Osteoblast (primary cell): Measurements from ENCODE around the gene ENOX2. TPM values are rescaled to one million over a fixed set of nuclear protein-coding genes. Genes with fewer than 3 reads are reported as not detected.

ENCODE experiments used
- DNase-seq: peaks from one replicate; pipeline ENCODE4 v3.0.0; 2011; ENCODE audit warnings: low spot score, mixed read lengths; ENCODE audit not compliant: insufficient read length; ENCODE audit errors: missing footprints
- H2AFZ ChIP-seq: 2 replicates; pipeline ENCODE4 v1.6.0; 2011; ENCODE audit warnings: mild to moderate bottlenecking, low read length
- H3K27ac ChIP-seq: 2 replicates; pipeline ENCODE4 v1.5.1; 2011; ENCODE audit warnings: mild to moderate bottlenecking, low read depth, low read length, moderate library complexity
- H3K27me3 ChIP-seq: 2 replicates; pipeline ENCODE4 v1.6.0; 2012; ENCODE audit warnings: mild to moderate bottlenecking, control low read depth, inconsistent platforms, low read length, moderate library complexity; ENCODE audit not compliant: insufficient read depth
- H3K36me3 ChIP-seq: 2 replicates; pipeline ENCODE4 v1.5.1; 2011; ENCODE audit warnings: mild to moderate bottlenecking, low read length, control low read depth, moderate library complexity; ENCODE audit not compliant: insufficient read depth
- H3K4me1 ChIP-seq: 2 replicates; pipeline ENCODE4 v1.5.1; 2011; ENCODE audit warnings: mild to moderate bottlenecking, low read length, control low read depth, moderate library complexity; ENCODE audit not compliant: insufficient read depth
- H3K4me2 ChIP-seq: 2 replicates; pipeline ENCODE4 v1.6.0; 2011; ENCODE audit warnings: mild to moderate bottlenecking, low read length; ENCODE audit not compliant: insufficient read depth
- H3K4me3 ChIP-seq: fragments of 200-600 bp; sonication (generic); 3 replicates; pipeline ENCODE4 v1.5.1; 2012; ENCODE audit warnings: mild to moderate bottlenecking, low read length, inconsistent platforms; ENCODE audit not compliant: insufficient read depth
- H3K79me2 ChIP-seq: 2 replicates; pipeline ENCODE4 v1.6.0; 2012; ENCODE audit warnings: mild to moderate bottlenecking, low read length, control low read depth, inconsistent platforms; ENCODE audit not compliant: insufficient read depth
- H3K9me3 ChIP-seq: 2 replicates; pipeline ENCODE4 v1.5.1; 2011; ENCODE audit warnings: low read depth, low read length, control low read depth
- H4K20me1 ChIP-seq: 2 replicates; pipeline ENCODE4 v1.6.0; 2012; ENCODE audit warnings: mild to moderate bottlenecking, low read length, control low read depth; ENCODE audit not compliant: insufficient read depth
- total RNA-seq: library from RNA; depleted of rRNA; stranded (reverse); fragments of >200 nt; gene quantifications from 2 replicates; pipeline ENCODE4 v1.2.3, GENCODE V29; 2012
- TF ChIP-seq, protein P1 (sequence below): IDR thresholded peaks from 2 replicates; pipeline ENCODE4 v1.5.1; 2011; ENCODE audit warnings: mild to moderate bottlenecking, low read depth, low read length, moderate library complexity; ENCODE audit errors: extremely low read depth

ENOX2 gene
- total RNA-seq, 1 donor, result 8.0 TPM

DNA sequence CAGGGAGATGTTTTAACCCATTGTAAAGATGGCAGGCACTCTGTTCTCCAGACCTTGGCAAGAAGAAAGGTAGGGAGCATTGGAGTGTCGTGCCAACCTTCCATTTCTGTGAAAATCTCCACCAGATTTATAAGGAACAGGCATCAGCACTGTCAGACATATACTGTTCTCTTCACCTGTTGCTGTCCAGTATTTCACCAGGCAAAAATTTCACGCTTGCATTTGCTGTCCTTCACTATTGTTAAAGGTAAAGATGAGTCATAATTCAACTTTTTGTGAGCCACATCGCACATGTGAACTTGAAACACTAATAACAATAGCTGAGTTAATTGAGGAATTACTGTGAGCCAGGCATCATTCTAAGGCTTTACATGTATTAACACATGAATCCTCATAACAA, 203.4 kb downstream of the ENOX2 start:
- Histone ChIP-seq H4K20me1 (no peaks in the 10 kb centered on the region), H3K4me1 (peaks cover 11% of the 10 kb centered on the region), H3K36me3 (no peaks in the 10 kb centered on the region), H3K79me2 (no peaks in the 10 kb centered on the region), H3K4me2 (no peak overlapping the region), H2AFZ (no peak overlapping the region), H3K9me3 (no peaks in the 10 kb centered on the region), H3K27me3 (no peaks in the 10 kb centered on the region), H3K4me3 (no peak overlapping the region), H3K27ac (no peak overlapping the region)
- no peak for DNase-seq
- TF ChIP-seq, protein P1, sequence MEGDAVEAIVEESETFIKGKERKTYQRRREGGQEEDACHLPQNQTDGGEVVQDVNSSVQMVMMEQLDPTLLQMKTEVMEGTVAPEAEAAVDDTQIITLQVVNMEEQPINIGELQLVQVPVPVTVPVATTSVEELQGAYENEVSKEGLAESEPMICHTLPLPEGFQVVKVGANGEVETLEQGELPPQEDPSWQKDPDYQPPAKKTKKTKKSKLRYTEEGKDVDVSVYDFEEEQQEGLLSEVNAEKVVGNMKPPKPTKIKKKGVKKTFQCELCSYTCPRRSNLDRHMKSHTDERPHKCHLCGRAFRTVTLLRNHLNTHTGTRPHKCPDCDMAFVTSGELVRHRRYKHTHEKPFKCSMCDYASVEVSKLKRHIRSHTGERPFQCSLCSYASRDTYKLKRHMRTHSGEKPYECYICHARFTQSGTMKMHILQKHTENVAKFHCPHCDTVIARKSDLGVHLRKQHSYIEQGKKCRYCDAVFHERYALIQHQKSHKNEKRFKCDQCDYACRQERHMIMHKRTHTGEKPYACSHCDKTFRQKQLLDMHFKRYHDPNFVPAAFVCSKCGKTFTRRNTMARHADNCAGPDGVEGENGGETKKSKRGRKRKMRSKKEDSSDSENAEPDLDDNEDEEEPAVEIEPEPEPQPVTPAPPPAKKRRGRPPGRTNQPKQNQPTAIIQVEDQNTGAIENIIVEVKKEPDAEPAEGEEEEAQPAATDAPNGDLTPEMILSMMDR, result no peak

- no peaks in the 10 kb centered on the region for H4K20me1 ChIP-seq
- no peaks in the 10 kb centered on the region for H3K36me3 ChIP-seq
- DNase-seq, result no peak
- TF ChIP-seq, protein P1, result no peak
- H3K27ac ChIP-seq, result no peak overlapping the region
- no peaks in the 10 kb centered on the region for H3K79me2 ChIP-seq
- no peak overlapping the region for H3K4me2 ChIP-seq
- H2AFZ ChIP-seq, result no peak overlapping the region
- H3K27me3 ChIP-seq, result no peaks in the 10 kb centered on the region
- H3K4me1 ChIP-seq, result no peaks in the 10 kb centered on the region
- H3K4me3 ChIP-seq, result no peak overlapping the region
- H3K9me3 ChIP-seq, result no peaks in the 10 kb centered on the region
These were observed 206.5 kb downstream of the ENOX2 start for GRCh38 chrX:130696542-130696941.

DNA sequence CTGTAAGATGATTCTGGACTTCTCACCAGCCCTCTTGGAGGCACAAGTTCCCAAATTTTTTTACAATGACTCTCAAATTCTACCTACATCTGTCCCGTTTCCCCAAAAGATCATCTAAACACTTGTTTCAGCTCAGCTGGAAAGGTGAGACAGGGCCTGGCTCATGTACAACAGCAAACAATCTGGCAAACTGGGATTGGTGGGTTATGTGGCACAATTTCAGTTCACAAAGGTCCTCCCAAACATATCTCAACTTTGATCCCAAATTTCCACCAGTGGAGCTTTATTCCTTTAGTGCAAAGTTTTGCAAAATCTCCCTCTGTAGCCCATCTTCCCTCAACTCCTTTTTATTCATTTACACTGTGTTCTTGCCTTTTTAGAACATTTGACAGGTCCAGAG, 207.1 kb downstream of the ENOX2 start:
- no peak for DNase-seq
- no peaks in the 10 kb centered on the region for H3K9me3 ChIP-seq

DNA sequence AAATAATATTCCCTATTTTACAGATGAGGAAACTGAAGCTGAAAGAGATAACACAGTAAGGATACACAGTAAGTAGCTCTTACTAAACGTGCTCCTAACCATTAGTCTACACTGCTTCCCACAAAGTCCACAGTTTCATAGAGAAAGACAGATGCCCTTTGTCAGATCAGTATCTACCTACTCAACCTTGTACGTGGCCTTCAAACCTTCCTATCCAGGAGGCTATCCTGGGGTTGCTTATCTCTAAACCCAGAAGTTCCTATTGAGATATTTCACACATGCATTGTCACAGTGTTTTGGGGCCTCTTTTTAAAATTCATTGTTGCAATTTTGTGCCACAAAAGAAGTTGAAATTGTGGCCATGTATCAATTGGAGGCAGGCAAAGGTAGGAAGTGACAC, 208.0 kb downstream of the ENOX2 start:
- H3K9me3 ChIP-seq, result no peaks in the 10 kb centered on the region
- no peaks in the 10 kb centered on the region for H3K79me2 ChIP-seq
- H4K20me1 ChIP-seq, result no peaks in the 10 kb centered on the region
- H2AFZ ChIP-seq, result no peak overlapping the region
- no peaks in the 10 kb centered on the region for H3K4me1 ChIP-seq
- no peak overlapping the region for H3K4me2 ChIP-seq
- no peak overlapping the region for H3K27ac ChIP-seq
- DNase-seq, result peak; percentile 18
- no peaks in the 10 kb centered on the region for H3K27me3 ChIP-seq
- no peaks in the 10 kb centered on the region for H3K36me3 ChIP-seq
- TF ChIP-seq, protein P1, result no peak
- H3K4me3 ChIP-seq, result no peak overlapping the region

More for the DNA sequence above, 207.1 kb downstream of the ENOX2 start:
- Histone ChIP-seq H3K27me3 (no peaks in the 10 kb centered on the region), H3K79me2 (no peaks in the 10 kb centered on the region), H2AFZ (no peak overlapping the region), H3K4me2 (no peak overlapping the region), H3K27ac (no peak overlapping the region), H3K4me3 (no peak overlapping the region), H3K36me3 (no peaks in the 10 kb centered on the region), H4K20me1 (no peaks in the 10 kb centered on the region), H3K4me1 (no peaks in the 10 kb centered on the region)
- TF ChIP-seq, protein P1, result no peak
